K562 (cell line): Measurements from ENCODE around the gene LRRC74B. TPM values are rescaled to one million over a fixed set of nuclear protein-coding genes. Genes with fewer than 3 reads are reported as not detected.

Source experiments
- ARID1B ChIP-seq: fragments of 450-650 bp; IDR thresholded peaks from 2 replicates; pipeline ENCODE4 v1.6.1; 2016; ENCODE audit warnings: antibody characterized with exemption, mild to moderate bottlenecking, inconsistent platforms
- BRCA1 ChIP-seq, 2 experiments: fragments of 450-650 bp in 1 of 2; sonication (generic) in 1 of 2; formaldehyde crosslinking in 1 of 2; IDR thresholded peaks; 2 replicates each; pipeline versions ENCODE4 v1.5.0 to v1.6.1; 2017 to 2020; ENCODE audit warnings: mild to moderate bottlenecking in 1 of 2, missing genetic modification reagents in 1 of 2
- CBFA2T3 ChIP-seq: fragments of 450-650 bp; IDR thresholded peaks from 2 replicates; pipeline ENCODE4 v1.6.1; 2017
- CXXC5 ChIP-seq: fragments of 250-450 bp; sonication (Bioruptor Pico); IDR thresholded peaks from 2 replicates; pipeline ENCODE4 v1.8.0; 2022; ENCODE audit warnings: inconsistent platforms, mild to moderate bottlenecking, moderate library complexity
- FOXK2 ChIP-seq, 2 experiments: fragments of 450-650 bp; IDR thresholded peaks in 1 of 2; conservative IDR thresholded peaks in 1 of 2; 2 replicates each; pipeline ENCODE4 v1.6.1; 2016; ENCODE audit warnings: low read depth in 2 of 2, mild to moderate bottlenecking in 1 of 2
- FOXP1 ChIP-seq: sonication (generic); formaldehyde crosslinking; IDR thresholded peaks from 2 replicates; pipeline ENCODE4 v1.8.0; 2022; ENCODE audit warnings: mild to moderate bottlenecking, missing genetic modification reagents
- GATAD2A ChIP-seq: fragments of 450-650 bp; IDR thresholded peaks from 2 replicates; pipeline ENCODE4 v1.6.1; 2017
- HDAC1 ChIP-seq, 2 experiments: fragments of 450-650 bp; IDR thresholded peaks; 2 replicates each; pipeline ENCODE4 v1.6.1; 2016 to 2017; ENCODE audit warnings: inconsistent platforms in 1 of 2, mild to moderate bottlenecking in 1 of 2, moderate library complexity in 1 of 2
- LEF1 ChIP-seq: fragments of 450-650 bp; IDR thresholded peaks from 2 replicates; pipeline ENCODE4 v1.6.1; 2016; ENCODE audit warnings: mild to moderate bottlenecking
- MTA3 ChIP-seq: fragments of 450-650 bp; formaldehyde crosslinking; IDR thresholded peaks from 2 replicates; pipeline ENCODE4 v1.6.1; 2017; ENCODE audit warnings: mild to moderate bottlenecking, borderline replicate concordance
- NFYB ChIP-seq: IDR thresholded peaks from 2 replicates; pipeline ENCODE4 v1.6.1; 2011; ENCODE audit warnings: mild to moderate bottlenecking, moderate library complexity; ENCODE audit not compliant: insufficient read length; ENCODE audit errors: extremely low read depth
- RBM22 ChIP-seq: fragments of 200-400 bp; formaldehyde crosslinking; IDR thresholded peaks from 2 replicates; pipeline ENCODE4 v1.6.1; 2018; ENCODE audit warnings: low read length, low read depth; ENCODE audit not compliant: poor library complexity, severe bottlenecking
- SFPQ ChIP-seq: fragments of 200-400 bp; formaldehyde crosslinking; IDR thresholded peaks from 2 replicates; pipeline ENCODE4 v1.6.1; 2017; ENCODE audit warnings: mild to moderate bottlenecking, low read depth, low read length, moderate library complexity
- SIN3A ChIP-seq, 2 experiments: fragments of 150-350 bp in 1 of 2; IDR thresholded peaks; 2 replicates each; pipeline ENCODE4 v1.6.1; 2011 to 2016; ENCODE audit warnings: borderline replicate concordance in 2 of 2, low read depth in 2 of 2, low read length in 2 of 2, mild to moderate bottlenecking in 2 of 2, moderate library complexity in 2 of 2; ENCODE audit not compliant: control insufficient read depth in 1 of 2
- SIN3B ChIP-seq: fragments of 450-650 bp; IDR thresholded peaks from 2 replicates; pipeline ENCODE4 v1.6.1; 2017; ENCODE audit warnings: low read depth, mild to moderate bottlenecking, moderate library complexity
- SMAD1 ChIP-seq: fragments of 150-350 bp; IDR thresholded peaks from 2 replicates; pipeline ENCODE4 v1.6.1; 2014; ENCODE audit warnings: low read length, low read depth; ENCODE audit not compliant: partially characterized antibody
- SMAD3 ChIP-seq: fragments of 450-650 bp; formaldehyde crosslinking; conservative IDR thresholded peaks from 2 replicates; pipeline ENCODE4 v1.4.0; 2020; ENCODE audit warnings: mild to moderate bottlenecking
- TFE3 ChIP-seq: fragments of 450-650 bp; formaldehyde crosslinking; IDR thresholded peaks from 2 replicates; pipeline ENCODE4 v1.4.0; 2020; ENCODE audit warnings: mild to moderate bottlenecking, mixed read lengths
- TRIM24 ChIP-seq, 2 experiments: fragments of 450-650 bp; IDR thresholded peaks; 2 replicates each; pipeline ENCODE4 v1.6.1; 2016
- ZBTB1 ChIP-seq: sonication (generic); formaldehyde crosslinking; IDR thresholded peaks from 2 replicates; pipeline ENCODE4 v1.8.1; 2023; ENCODE audit warnings: missing genetic modification reagents, low read depth, mild to moderate bottlenecking, borderline replicate concordance
- ZHX1 ChIP-seq: fragments of 150-350 bp; conservative IDR thresholded peaks from 2 replicates; pipeline ENCODE4 v1.6.1; 2014; ENCODE audit warnings: low read length
- ZNF41 ChIP-seq: fragments of 250-450 bp; sonication (Bioruptor Pico); conservative IDR thresholded peaks from 2 replicates; pipeline ENCODE4 v1.4.0; 2020; ENCODE audit warnings: mild to moderate bottlenecking
- ZNF589 ChIP-seq: fragments of 200-800 bp; sonication (Bioruptor generic); IDR thresholded peaks from 2 replicates; pipeline ENCODE4 v1.6.1; 2016; ENCODE audit warnings: low read depth, missing genetic modification characterization, missing compliant biosample characterization
- ZNF717 ChIP-seq: fragments of 250-450 bp; sonication (Bioruptor Pico); IDR thresholded peaks from 2 replicates; pipeline ENCODE4 v1.5.0; 2021
- polyA plus RNA-seq, 8 experiments: library from polyadenylated mRNA; depleted of rRNA in 4 of 8; stranded (reverse) in 5 of 8; unstranded in 3 of 8; fragments of >200 nt; fragmentation: Nextera tagmentation in 2 of 8; fragmentation: Illumina TruSeq in 1 of 8; extraction: Ambion mirVana in 2 of 8; extraction: Trizol in 1 of 8; gene quantifications; 2 replicates each; pipeline versions ENCODE4 v1.2.1 to v1.2.3, GENCODE V29; 2011 to 2014; ENCODE audit warnings: inconsistent platforms in 1 of 8, missing spikeins in 1 of 8
- total RNA-seq, 7 experiments: library from RNA; depleted of rRNA in 6 of 7; stranded (reverse); fragments of >200 nt in 6 of 7; fragmentation: Illumina TruSeq in 2 of 7; extraction: Trizol in 2 of 7; gene quantifications; 2 replicates each; pipeline versions ENCODE4 v1.2.1 to v1.2.3, GENCODE V29; 2011 to 2021; ENCODE audit warnings: low replicate concordance in 1 of 7

LRRC74B gene
- total and polyA plus RNA-seq, 9 of the 15 experiments (the other 6 are each of a cell fraction or from before 2014, with no cell fraction given), result not detected

- TF ChIP-seq ZBTB1 (CRISPR knock-in tag), result no peak
- peak; percentile 85 for TF ChIP-seq CXXC5 (CRISPR knock-in tag)
- no peak for TF ChIP-seq GATAD2A
- no peak for TF ChIP-seq MTA3
- no peak for TF ChIP-seq RBM22
- peak; percentile 35; the same call in 1 of the 2 replicates for TF ChIP-seq SIN3B
- no peak for TF ChIP-seq ZNF717 (CRISPR knock-in tag)
- no peak for TF ChIP-seq NFYB
- no peak for TF ChIP-seq TFE3
- peak; percentile 78; the same call in 1 of the 2 replicates for TF ChIP-seq ZNF589 (CRISPR knock-in tag)
- TF ChIP-seq CBFA2T3, result no peak
- no peak for TF ChIP-seq BRCA1 (IDR thresholded peaks at IDR 0.05)
- TF ChIP-seq BRCA1 (CRISPR knock-in tag; IDR thresholded peaks at IDR 0.05), result no peak
- TF ChIP-seq ZHX1, result no peak
- no peak for TF ChIP-seq HDAC1 (IDR thresholded peaks at IDR 0.05)
- TF ChIP-seq SMAD3 (CRISPR knock-in tag), result 0 out of 2 replicates have a peak, but pooled peaks have one; percentile 63
- peak; percentile 57 for TF ChIP-seq ZNF41 (CRISPR knock-in tag)
- TF ChIP-seq LEF1, result no peak
- TF ChIP-seq ARID1B, result no peak
- no peak for TF ChIP-seq FOXK2 (conservative IDR thresholded peaks at IDR 0.05 in 1 of 2, IDR thresholded peaks at IDR 0.05 in 1 of 2; ENCODE audit: low read depth in 2 of 2)
- no peak for TF ChIP-seq FOXP1 (CRISPR knock-in tag)
- TF ChIP-seq SMAD1, result no peak
- TF ChIP-seq SIN3A (IDR thresholded peaks at IDR 0.05; ENCODE audit: borderline replicate concordance in 2 of 2, control insufficient read depth in 1 of 2, low read depth in 2 of 2, low read length in 2 of 2), result no peak
- no peak for TF ChIP-seq TRIM24 (IDR thresholded peaks at IDR 0.05)
- no peak for TF ChIP-seq SFPQ
Observed at GRCh38 chr22:21102659-21103267, 57.0 kb downstream of the LRRC74B start (continued).
